Head of caudate nucleus (tissue), 42 donors: ENCODE data around the gene STAT3.
"Not testable (repeated sequence)": the region's sequence is repeated elsewhere in the genome, so short reads cannot be mapped to it uniquely, and the experiment has no call there.

ENCODE experiments used
- DNase-seq, 42 donors: peaks; one replicate each; pipeline versions ENCODE4 v3.0.0 to v3.0.0-alpha.2; 2020 to 2021; ENCODE audit warnings: mixed read lengths in 7 of 42
- intact Hi-C: fragments of 100-400 bp; cut with DNase I; formaldehyde crosslinking; loops from one replicate; pipeline ENCODE4 v1.15.0; 2022

STAT3 gene

GRCh38 chr17:42311240-42312034 is 76.8 kb downstream of the STAT3 start:
- intact Hi-C loops: loop anchor here (10.0 kb wide), 1 partner anchor 203 kb away; no protein-coding TSS in a partner anchor
- peak in 41 of 42 donors; percentile 34 to 85 (median 60) for DNase-seq

- intact Hi-C loops: loop anchor here (10.0 kb wide), 1 partner anchor 204 kb away; no protein-coding TSS in a partner anchor
- no peak for DNase-seq
Measured at GRCh38 chr17:42310787-42311215, 77.4 kb downstream of the STAT3 start.

- no peak for DNase-seq
- intact Hi-C loops: loop anchor here (10.0 kb wide), 1 partner anchor 205 kb away; no protein-coding TSS in a partner anchor
Measured at GRCh38 chr17:42309986-42310786, 78.1 kb downstream of the STAT3 start.

GRCh38 chr17:42309142-42309541 is 79.1 kb downstream of the STAT3 start:
- intact Hi-C loops: no loop called here
- no peak for DNase-seq

GRCh38 chr17:42308446-42308845 is 79.8 kb downstream of the STAT3 start:
- intact Hi-C loops: no loop called here
- DNase-seq: no peak

- intact Hi-C loops: no loop called here
- DNase-seq: no peak
Measured at GRCh38 chr17:42307362-42307927, 80.8 kb downstream of the STAT3 start.

- intact Hi-C loops: no loop called here
- no peak for DNase-seq
Measured at GRCh38 chr17:42306385-42306667, 81.9 kb downstream of the STAT3 start.

GRCh38 chr17:42305543-42306384 is 82.5 kb downstream of the STAT3 start:
- DNase-seq: no peak
- intact Hi-C loops: no loop called here

- intact Hi-C loops, DNase-seq: not testable (repeated sequence)
Measured at GRCh38 chr17:42305031-42305330, 83.3 kb downstream of the STAT3 start.

GRCh38 chr17:42304187-42305030 is 83.8 kb downstream of the STAT3 start:
- DNase-seq: no peak
- intact Hi-C loops: no loop called here

GRCh38 chr17:42303694-42304093 is 84.5 kb downstream of the STAT3 start:
- no peak for DNase-seq
- intact Hi-C loops: no loop called here

GRCh38 chr17:42301022-42301421 is 87.2 kb downstream of the STAT3 start:
- intact Hi-C loops: no loop called here
- no peak for DNase-seq

- DNase-seq, intact Hi-C loops: not testable (repeated sequence)
Measured at GRCh38 chr17:42299913-42300312, 88.3 kb downstream of the STAT3 start.

GRCh38 chr17:42299361-42299760 is 88.9 kb downstream of the STAT3 start:
- DNase-seq, intact Hi-C loops: not testable (repeated sequence)

GRCh38 chr17:42297775-42298174 is 90.5 kb downstream of the STAT3 start:
- intact Hi-C loops, DNase-seq: not testable (repeated sequence)

GRCh38 chr17:42296012-42296411 is 92.2 kb downstream of the STAT3 start:
- DNase-seq: no peak
- intact Hi-C loops: no loop called here

- intact Hi-C loops: no loop called here
- peak in 1 of 42 donors; percentile 17 for DNase-seq
Measured at GRCh38 chr17:42294469-42295398, 93.5 kb downstream of the STAT3 start.
